Mesenchymal stem cell (in vitro differentiated cells and primary cell): ENCODE results near the gene MET. TPM values are rescaled to one million over a fixed set of nuclear protein-coding genes. Genes with fewer than 3 reads are reported as not detected.

Experiments used
- DNase-seq: peaks from one replicate; pipeline ENCODE4 v3.0.0-alpha.2; 2013
- H2AFZ ChIP-seq: one replicate; pipeline ENCODE4 v1.6.1; 2013; ENCODE audit warnings: low read depth, mild to moderate bottlenecking, control low read depth, inconsistent platforms, low read length, moderate library complexity
- H2AK5ac ChIP-seq: 2 replicates; pipeline ENCODE4 v1.6.1; 2013; ENCODE audit warnings: low read length, moderate library complexity, mild to moderate bottlenecking, inconsistent platforms; ENCODE audit not compliant: severe bottlenecking
- H2BK120ac ChIP-seq: one replicate; pipeline ENCODE4 v1.6.1; 2013; ENCODE audit warnings: low read depth, mild to moderate bottlenecking, inconsistent platforms, low read length, moderate library complexity
- H2BK12ac ChIP-seq, 2 experiments: one replicate each; pipeline ENCODE4 v1.6.1; 2013; ENCODE audit warnings: inconsistent platforms in 2 of 2, low read length in 2 of 2, mild to moderate bottlenecking in 2 of 2, moderate library complexity in 2 of 2, control low read depth in 1 of 2
- H2BK15ac ChIP-seq: one replicate; pipeline ENCODE4 v1.6.1; 2013; ENCODE audit warnings: mild to moderate bottlenecking, low read depth, inconsistent platforms; ENCODE audit not compliant: poor library complexity, severe bottlenecking
- H2BK5ac ChIP-seq: 2 replicates; pipeline ENCODE4 v1.6.1; 2013; ENCODE audit warnings: low read depth, mild to moderate bottlenecking, low read length, control low read depth, inconsistent platforms; ENCODE audit not compliant: poor library complexity, severe bottlenecking
- H3K14ac ChIP-seq, 2 experiments: one replicate each; pipeline ENCODE4 v1.6.1; 2013; ENCODE audit warnings: inconsistent platforms in 2 of 2, low read length in 2 of 2, control low read depth in 1 of 2, mild to moderate bottlenecking in 1 of 2, moderate library complexity in 1 of 2
- H3K18ac ChIP-seq, 2 experiments: one replicate each; pipeline ENCODE4 v1.6.1; 2013; ENCODE audit warnings: inconsistent platforms in 2 of 2, low read length in 2 of 2, control low read depth in 1 of 2, low read depth in 1 of 2, mild to moderate bottlenecking in 1 of 2
- H3K23ac ChIP-seq, 2 experiments: one replicate each; pipeline ENCODE4 v1.6.1; 2013; ENCODE audit warnings: inconsistent platforms in 2 of 2, low read length in 2 of 2, mild to moderate bottlenecking in 2 of 2, moderate library complexity in 2 of 2, control low read depth in 1 of 2
- H3K27ac ChIP-seq: 2 replicates; pipeline ENCODE4 v1.5.1; 2013; ENCODE audit warnings: mild to moderate bottlenecking, moderate library complexity, low read length, control low read depth, inconsistent platforms; ENCODE audit not compliant: poor library complexity, severe bottlenecking
- H3K27me3 ChIP-seq, 2 experiments: 2 replicates each; pipeline versions ENCODE4 v1.6.1 to v1.7.0; 2013; ENCODE audit warnings: low read length in 2 of 2, mild to moderate bottlenecking in 2 of 2, moderate library complexity in 2 of 2, control low read depth in 1 of 2, inconsistent platforms in 1 of 2; ENCODE audit not compliant: control insufficient read depth in 1 of 2, insufficient read depth in 1 of 2
- H3K36me3 ChIP-seq, 2 experiments: 2 replicates each; pipeline versions ENCODE4 v1.6.1 to v1.7.0; 2013; ENCODE audit warnings: low read length in 2 of 2, control low read depth in 1 of 2, inconsistent platforms in 1 of 2, low read depth in 1 of 2, mild to moderate bottlenecking in 1 of 2; ENCODE audit not compliant: insufficient read depth in 2 of 2, control insufficient read depth in 1 of 2
- H3K4ac ChIP-seq, 2 experiments: one replicate each; pipeline ENCODE4 v1.6.1; 2013; ENCODE audit warnings: inconsistent platforms in 2 of 2, low read length in 2 of 2, mild to moderate bottlenecking in 2 of 2, moderate library complexity in 2 of 2, control low read depth in 1 of 2, low read depth in 1 of 2
- H3K4me1 ChIP-seq: 2 replicates; pipeline ENCODE4 v1.6.1; 2013; ENCODE audit warnings: low read depth, low read length, control low read depth; ENCODE audit not compliant: control insufficient read depth, insufficient read depth
- H3K4me2 ChIP-seq: 2 replicates; pipeline ENCODE4 v1.6.1; 2013; ENCODE audit warnings: low read length, mild to moderate bottlenecking, inconsistent platforms; ENCODE audit not compliant: poor library complexity, severe bottlenecking
- H3K4me3 ChIP-seq, 2 experiments: 2 replicates each; pipeline versions ENCODE4 v1.5.1 to v1.7.0; 2013; ENCODE audit warnings: low read length in 2 of 2, mild to moderate bottlenecking in 2 of 2, control low read depth in 1 of 2, low read depth in 1 of 2; ENCODE audit not compliant: insufficient read depth in 1 of 2
- H3K79me1 ChIP-seq: replicated peaks from 2 replicates; pipeline ENCODE4 v1.6.1; 2013; ENCODE audit warnings: mild to moderate bottlenecking, control low read depth, low read length, inconsistent platforms; ENCODE audit not compliant: poor library complexity, severe bottlenecking
- H3K9ac ChIP-seq: 2 replicates; pipeline ENCODE4 v1.7.0; 2013; ENCODE audit warnings: mild to moderate bottlenecking, low read length, moderate library complexity
- H3K9me3 ChIP-seq: 2 replicates; pipeline ENCODE4 v1.7.0; 2013; ENCODE audit warnings: mild to moderate bottlenecking, low read length; ENCODE audit not compliant: control insufficient read depth
- H4K8ac ChIP-seq: one replicate; pipeline ENCODE4 v1.6.1; 2013; ENCODE audit warnings: inconsistent platforms, mild to moderate bottlenecking, low read length, moderate library complexity
- H4K91ac ChIP-seq: one replicate; pipeline ENCODE4 v1.6.1; 2013; ENCODE audit warnings: mild to moderate bottlenecking, low read length, inconsistent platforms
- WGBS: methylation state at CpG from one replicate; pipeline ENCODE4 v1.1.7; 2013; ENCODE audit warnings: mixed read lengths; 5-methylcytosine and 5-hydroxymethylcytosine counted together
- polyA plus RNA-seq, 2 experiments: library from polyadenylated mRNA; stranded (reverse); fragments of 200-250 nt; gene quantifications; one replicate each; pipeline ENCODE4 v1.2.3, GENCODE V29; 2013

Gene MET
- 0.19 TPM for polyA plus RNA-seq (2013, experiment 1 of 2)
- polyA plus RNA-seq (2013, experiment 2 of 2): 0.38 TPM

DNA sequence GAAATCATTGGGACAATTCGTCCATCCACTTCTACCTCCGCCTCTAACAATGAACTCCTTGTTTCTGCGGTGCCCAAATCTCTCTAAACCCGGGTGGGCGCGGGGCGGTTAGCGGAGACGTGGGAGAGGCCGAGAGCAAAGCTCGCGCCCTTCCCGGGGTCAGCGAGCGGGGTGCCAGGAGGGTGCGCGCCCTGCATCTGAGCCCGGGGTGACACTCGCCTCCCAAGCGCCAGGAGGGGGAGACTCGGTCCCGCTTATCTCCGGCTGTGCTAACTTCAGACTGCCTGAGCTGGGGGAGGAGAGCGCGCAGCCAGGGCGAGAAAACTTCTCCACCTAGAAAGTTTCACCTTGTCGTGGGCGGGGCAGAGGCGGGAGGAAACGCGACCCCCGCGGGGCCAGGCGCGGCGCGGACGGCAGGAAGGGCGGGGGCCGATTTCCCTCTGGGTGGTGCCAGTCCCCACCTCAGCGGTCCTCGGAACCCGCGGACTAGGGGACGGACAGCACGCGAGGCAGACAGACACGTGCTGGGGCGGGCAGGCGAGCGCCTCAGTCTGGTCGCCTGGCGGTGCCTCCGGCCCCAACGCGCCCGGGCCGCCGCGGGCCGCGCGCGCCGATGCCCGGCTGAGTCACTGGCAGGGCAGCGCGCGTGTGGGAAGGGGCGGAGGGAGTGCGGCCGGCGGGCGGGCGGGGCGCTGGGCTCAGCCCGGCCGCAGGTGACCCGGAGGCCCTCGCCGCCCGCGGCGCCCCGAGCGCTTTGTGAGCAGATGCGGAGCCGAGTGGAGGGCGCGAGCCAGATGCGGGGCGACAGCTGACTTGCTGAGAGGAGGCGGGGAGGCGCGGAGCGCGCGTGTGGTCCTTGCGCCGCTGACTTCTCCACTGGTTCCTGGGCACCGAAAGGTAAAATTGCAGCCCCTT lies at the start of gene MET:
Gene MET (plus strand): TSS at position 516 of the 915 bp plus-strand sequence. CDS start 26,889 bp downstream, outside the sequence.
- peak within 1 kb of the TSS; percentile 89 for H3K4me3 ChIP-seq
- peak within 1 kb of the TSS; percentile 92 for H2BK5ac ChIP-seq
- WGBS: under 1% methylated on average over 85 of the region's 101 CpGs
- H2BK15ac ChIP-seq: no peak within 1 kb of the TSS
- H3K79me1 ChIP-seq: no peaks in the 10 kb centered on the region
- peaks cover 2% of the 10 kb centered on the region for H3K4me1 ChIP-seq
- peak within 1 kb of the TSS; percentile 89 for H2AK5ac ChIP-seq
- H3K9ac ChIP-seq: peak within 1 kb of the TSS; percentile 92
- peak within 1 kb of the TSS in 1 of 2 experiments; percentile 79 for H3K14ac ChIP-seq
- H3K27me3 ChIP-seq: no peaks in the 10 kb centered on the region
- H3K18ac ChIP-seq: peak within 1 kb of the TSS in 1 of 2 experiments; percentile 62
- no peak within 1 kb of the TSS for H4K91ac ChIP-seq
- H2AFZ ChIP-seq: peak within 1 kb of the TSS; percentile 82
- H3K27ac ChIP-seq: peak within 1 kb of the TSS; percentile 88
- H2BK12ac ChIP-seq: peak within 1 kb of the TSS in 1 of 2 experiments; percentile 71
- peak within 1 kb of the TSS; percentile 81 for H3K4me2 ChIP-seq
- DNase-seq: peak; percentile 60
- no peaks in the 10 kb centered on the region for H3K9me3 ChIP-seq
- H3K36me3 ChIP-seq: no peaks in the 10 kb centered on the region
- no peak within 1 kb of the TSS for H3K4ac ChIP-seq
- H3K23ac ChIP-seq: no peak within 1 kb of the TSS
- H4K8ac ChIP-seq: peak within 1 kb of the TSS; percentile 19
- no peak within 1 kb of the TSS for H2BK120ac ChIP-seq

DNA sequence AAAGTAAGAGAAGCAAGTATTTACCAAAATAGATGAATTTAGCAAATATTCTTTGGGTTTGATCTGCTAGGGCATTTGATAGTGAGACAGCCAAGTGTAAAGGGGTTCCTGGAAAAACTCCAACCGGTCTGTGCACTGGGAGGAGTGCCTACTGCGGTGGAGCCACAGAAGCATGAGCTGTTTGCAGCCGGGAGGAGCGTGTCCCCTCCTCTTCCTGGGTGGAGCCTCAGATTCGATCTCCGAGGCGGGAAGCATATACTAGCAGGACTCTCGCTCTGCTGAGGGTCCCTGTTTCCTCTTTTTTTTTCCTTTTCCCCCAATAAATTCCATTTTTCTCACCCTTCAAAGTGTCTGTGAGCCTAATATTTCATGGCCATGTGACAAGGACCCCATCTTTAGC lies 45.1 kb upstream of the MET start:
- Histone ChIP-seq H3K79me1 (no peaks in the 10 kb centered on the region), H2AFZ (no peak overlapping the region), H2BK120ac (no peak overlapping the region), H3K18ac (no peak overlapping the region), H3K23ac (no peak overlapping the region), H2AK5ac (no peak overlapping the region), H4K91ac (no peak overlapping the region), H3K27ac (no peak overlapping the region), H3K27me3 (peaks cover 0 to 21% of the 10 kb centered on the region in 2 experiments), H3K9ac (no peak overlapping the region), H3K4me3 (no peak overlapping the region), H3K4ac (no peak overlapping the region), H3K36me3 (no peaks in the 10 kb centered on the region), H2BK5ac (no peak overlapping the region), H4K8ac (no peak overlapping the region), H3K9me3 (no peaks in the 10 kb centered on the region), H2BK12ac (no peak overlapping the region), H3K4me2 (no peak overlapping the region), H3K4me1 (peaks cover 6% of the 10 kb centered on the region), H3K14ac (no peak overlapping the region), H2BK15ac (no peak overlapping the region)
- 94% methylated on average over 8 of the region's 8 CpGs for WGBS
- DNase-seq: no peak

DNA sequence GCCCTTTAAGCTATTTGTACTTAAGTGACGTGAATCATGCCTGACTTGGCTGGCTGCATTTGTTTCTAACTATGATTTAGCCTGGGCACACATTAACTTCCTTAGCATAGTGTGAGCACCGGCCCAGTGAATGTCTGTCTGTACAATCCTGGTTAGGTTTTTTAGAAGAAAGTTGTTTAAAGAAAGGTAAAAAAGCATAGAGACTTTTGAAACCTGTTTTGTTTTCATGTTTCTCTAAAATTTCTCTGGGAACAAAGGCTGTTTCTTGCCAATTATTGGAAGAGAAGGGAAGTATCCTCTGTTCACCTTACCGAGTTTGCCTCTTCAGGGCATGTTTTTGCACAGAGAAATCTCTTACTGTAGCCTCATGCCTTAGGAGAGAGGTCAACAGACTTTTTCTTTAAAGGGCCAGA lies 42.9 kb upstream of the MET start:
- no peak overlapping the region for H2AFZ ChIP-seq
- no peak overlapping the region for H2BK12ac ChIP-seq
- H3K23ac ChIP-seq: no peak overlapping the region
- no peak overlapping the region for H3K4ac ChIP-seq
- H2AK5ac ChIP-seq: no peak overlapping the region
- H3K4me3 ChIP-seq: no peak overlapping the region
- H4K8ac ChIP-seq: no peak overlapping the region
- peaks cover 0 to 12% of the 10 kb centered on the region in 2 experiments for H3K27me3 ChIP-seq
- H4K91ac ChIP-seq: no peak overlapping the region
- H3K4me2 ChIP-seq: no peak overlapping the region
- H2BK120ac ChIP-seq: no peak overlapping the region
- no peak overlapping the region for H2BK15ac ChIP-seq
- DNase-seq: no peak
- H3K27ac ChIP-seq: peak overlapping the region; percentile 87
- no peaks in the 10 kb centered on the region for H3K9me3 ChIP-seq
- WGBS: 77% methylated on average over 3 of the region's 3 CpGs
- peak overlapping the region; percentile 65 for H3K9ac ChIP-seq
- no peak overlapping the region for H3K18ac ChIP-seq
- peaks cover 6% of the 10 kb centered on the region for H3K4me1 ChIP-seq
- H3K36me3 ChIP-seq: no peaks in the 10 kb centered on the region
- no peak overlapping the region for H3K14ac ChIP-seq
- H3K79me1 ChIP-seq: no peaks in the 10 kb centered on the region
- no peak overlapping the region for H2BK5ac ChIP-seq

DNA sequence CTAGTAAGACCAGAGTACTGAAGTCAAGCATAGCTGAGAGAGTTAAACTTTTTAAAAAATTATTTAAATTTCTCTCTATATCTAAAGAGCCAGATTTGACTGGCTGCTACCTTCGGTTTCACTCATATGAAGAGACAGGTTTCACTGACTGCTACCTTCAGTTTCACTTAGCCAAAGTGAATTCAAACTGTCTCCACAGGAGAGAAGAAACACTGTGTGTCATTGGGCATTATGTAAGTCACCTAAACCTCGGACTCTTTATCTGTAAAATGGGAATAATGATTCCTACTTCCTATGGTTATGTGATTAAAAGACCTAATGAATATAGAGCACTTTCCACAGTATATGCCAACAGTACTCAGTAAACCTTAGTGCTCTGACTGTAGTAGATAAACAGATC lies 41.6 kb upstream of the MET start:
- H2BK5ac ChIP-seq: no peak overlapping the region
- no peak overlapping the region for H3K4ac ChIP-seq
- H2BK12ac ChIP-seq: no peak overlapping the region
- no peak overlapping the region for H3K23ac ChIP-seq
- no peak overlapping the region for H2BK120ac ChIP-seq
- H2AFZ ChIP-seq: no peak overlapping the region
- H3K4me1 ChIP-seq: peaks cover 6% of the 10 kb centered on the region
- WGBS: no CpG with 5 or more reads among the region's 2 CpGs
- no peak overlapping the region for H3K4me3 ChIP-seq
- H4K91ac ChIP-seq: no peak overlapping the region
- H3K9ac ChIP-seq: no peak overlapping the region
- DNase-seq: no peak
- no peaks in the 10 kb centered on the region for H3K79me1 ChIP-seq
- H3K36me3 ChIP-seq: no peaks in the 10 kb centered on the region
- H2BK15ac ChIP-seq: no peak overlapping the region
- H3K9me3 ChIP-seq: no peaks in the 10 kb centered on the region
- H3K27me3 ChIP-seq: peaks cover 0 to 2% of the 10 kb centered on the region in 2 experiments
- H4K8ac ChIP-seq: no peak overlapping the region
- no peak overlapping the region for H2AK5ac ChIP-seq
- H3K4me2 ChIP-seq: no peak overlapping the region
- no peak overlapping the region for H3K18ac ChIP-seq
- no peak overlapping the region for H3K14ac ChIP-seq
- H3K27ac ChIP-seq: no peak overlapping the region
